ENCODE data around the gene TRIM25.

GRCh38 chr17:56896217-56896967, 17.5 kb downstream of the TRIM25 start:
- TF ChIP-seq POLR2A (IDR thresholded peaks at IDR 0.05) (no peak), CTCF (IDR thresholded peaks at IDR 0.05) (no peak)
